H9 (cell line): Measurements from ENCODE around the gene PTPRK. TPM values are rescaled to one million over a fixed set of nuclear protein-coding genes. Genes with fewer than 3 reads are reported as not detected.

Source experiments
- DNase-seq: peaks from one replicate; pipeline ENCODE4 v3.0.0-alpha.2; 2017
- H2AFZ ChIP-seq: one replicate; pipeline ENCODE4 v1.6.1; 2013; ENCODE audit warnings: mild to moderate bottlenecking, low read length, control low read depth, moderate library complexity
- H2AK5ac ChIP-seq: 2 replicates; pipeline ENCODE4 v1.6.1; 2013; ENCODE audit warnings: low read length, control low read depth, mixed read lengths; ENCODE audit not compliant: insufficient read length
- H2BK120ac ChIP-seq: one replicate; pipeline ENCODE4 v1.6.1; 2013; ENCODE audit warnings: low read depth, mild to moderate bottlenecking, low read length, control low read depth, inconsistent platforms; ENCODE audit not compliant: poor library complexity, severe bottlenecking
- H2BK12ac ChIP-seq: 2 replicates; pipeline ENCODE4 v1.6.1; 2013; ENCODE audit warnings: low read length, control low read depth, mixed read lengths, low read depth; ENCODE audit not compliant: insufficient read length
- H2BK15ac ChIP-seq: 2 replicates; pipeline ENCODE4 v1.6.1; 2013; ENCODE audit warnings: low read depth, low read length, control low read depth
- H2BK20ac ChIP-seq: one replicate; pipeline ENCODE4 v1.6.1; 2013; ENCODE audit warnings: low read depth, mild to moderate bottlenecking, low read length, control low read depth, inconsistent platforms; ENCODE audit not compliant: poor library complexity, severe bottlenecking
- H2BK5ac ChIP-seq: 2 replicates; pipeline ENCODE4 v1.6.1; 2013; ENCODE audit warnings: low read length, control low read depth, mixed read lengths; ENCODE audit not compliant: insufficient read length
- H3K14ac ChIP-seq: 2 replicates; pipeline ENCODE4 v1.6.1; 2013; ENCODE audit warnings: low read length, control low read depth; ENCODE audit not compliant: insufficient read depth
- H3K18ac ChIP-seq: 2 replicates; pipeline ENCODE4 v1.6.1; 2013; ENCODE audit warnings: low read depth, mild to moderate bottlenecking, mixed read lengths, low read length, control low read depth; ENCODE audit not compliant: insufficient read length
- H3K23ac ChIP-seq: 2 replicates; pipeline ENCODE4 v1.6.1; 2013; ENCODE audit warnings: low read length, control low read depth, mixed read lengths, low read depth; ENCODE audit not compliant: insufficient read length
- H3K23me2 ChIP-seq: 2 replicates; pipeline ENCODE4 v1.6.1; 2013; ENCODE audit warnings: low read depth, mild to moderate bottlenecking, mixed read lengths, low read length, control low read depth; ENCODE audit not compliant: insufficient read length, poor library complexity, severe bottlenecking
- H3K27ac ChIP-seq: 2 replicates; pipeline ENCODE4 v1.5.1; 2013; ENCODE audit warnings: low read length, control low read depth, mixed read lengths, low read depth; ENCODE audit not compliant: insufficient read length
- H3K27me3 ChIP-seq: 2 replicates; pipeline ENCODE4 v1.6.1; 2013; ENCODE audit warnings: low read length, control low read depth, inconsistent platforms; ENCODE audit not compliant: insufficient read depth
- H3K4ac ChIP-seq: 2 replicates; pipeline ENCODE4 v1.6.1; 2013; ENCODE audit warnings: low read depth, mild to moderate bottlenecking, control low read depth, inconsistent platforms, low read length, moderate library complexity
- H3K4me1 ChIP-seq: 2 replicates; pipeline ENCODE4 v1.6.1; 2013; ENCODE audit warnings: low read length, control low read depth, inconsistent platforms; ENCODE audit not compliant: insufficient read depth
- H3K4me2 ChIP-seq: 2 replicates; pipeline ENCODE4 v1.6.1; 2013; ENCODE audit warnings: low read length, control low read depth, mixed read lengths; ENCODE audit not compliant: insufficient read length, insufficient read depth
- H3K56ac ChIP-seq: 2 replicates; pipeline ENCODE4 v1.6.1; 2013; ENCODE audit warnings: low read depth, mild to moderate bottlenecking, mixed read lengths, low read length, control low read depth; ENCODE audit not compliant: insufficient read length
- H3K79me1 ChIP-seq: 2 replicates; pipeline ENCODE4 v1.6.1; 2013; ENCODE audit warnings: low read depth, mild to moderate bottlenecking, moderate library complexity, low read length, control low read depth, inconsistent platforms; ENCODE audit not compliant: insufficient read depth, poor library complexity, severe bottlenecking
- H3K79me2 ChIP-seq: 2 replicates; pipeline ENCODE4 v1.6.1; 2013; ENCODE audit warnings: low read length, control low read depth, inconsistent platforms; ENCODE audit not compliant: insufficient read depth
- H3K9ac ChIP-seq: 2 replicates; pipeline ENCODE4 v1.6.1; 2013; ENCODE audit warnings: low read length, control low read depth, mixed read lengths; ENCODE audit not compliant: insufficient read length; ENCODE audit errors: extremely low read depth
- H3K9me3 ChIP-seq: one replicate; pipeline ENCODE4 v1.6.1; 2013; ENCODE audit warnings: low read depth, low read length, inconsistent platforms; ENCODE audit not compliant: control insufficient read depth
- H3T11ph ChIP-seq: one replicate; pipeline ENCODE4 v1.6.1; 2013; ENCODE audit warnings: mild to moderate bottlenecking, low read length, control low read depth, inconsistent platforms
- H4K20me1 ChIP-seq: one replicate; pipeline ENCODE4 v1.6.1; 2013; ENCODE audit not compliant: control insufficient read depth, insufficient read length, insufficient read depth
- H4K5ac ChIP-seq: 2 replicates; pipeline ENCODE4 v1.6.1; 2013; ENCODE audit warnings: low read depth, mild to moderate bottlenecking, mixed read lengths, low read length, control low read depth; ENCODE audit not compliant: insufficient read length
- H4K8ac ChIP-seq: replicated peaks from 2 replicates; pipeline ENCODE4 v1.6.1; 2013; ENCODE audit warnings: low read length, control low read depth, mixed read lengths, low read depth; ENCODE audit not compliant: insufficient read length
- H4K91ac ChIP-seq: 2 replicates; pipeline ENCODE4 v1.6.1; 2013; ENCODE audit warnings: low read depth, mild to moderate bottlenecking, moderate library complexity, mixed read lengths, low read length, control low read depth; ENCODE audit not compliant: insufficient read length
- H3K27ac Mint-ChIP-seq, 3 experiments: 2 replicates in 2 of 3; 3 replicates in 1 of 3; pipeline ENCODE4 v1.8.0; 2020 to 2021; ENCODE audit warnings: mixed read lengths in 3 of 3, mild to moderate bottlenecking in 1 of 3, moderate library complexity in 1 of 3
- H3K27me3 Mint-ChIP-seq: 2 replicates; pipeline ENCODE4 v1.8.0; 2021; ENCODE audit warnings: low read depth, mild to moderate bottlenecking, moderate library complexity, mixed read lengths
- H3K36me3 Mint-ChIP-seq, 3 experiments: 2 replicates in 2 of 3; 3 replicates in 1 of 3; pipeline ENCODE4 v1.8.0; 2020 to 2021; ENCODE audit warnings: low read depth in 3 of 3, mixed read lengths in 3 of 3; ENCODE audit not compliant: insufficient read depth in 1 of 3
- H3K4me1 Mint-ChIP-seq, 2 experiments: 2 replicates each; pipeline ENCODE4 v1.8.0; 2020; ENCODE audit warnings: mixed read lengths in 2 of 2
- H3K4me3 Mint-ChIP-seq, 2 experiments: 2 replicates in 1 of 2; 3 replicates in 1 of 2; pipeline ENCODE4 v1.8.0; 2020 to 2021; ENCODE audit warnings: mild to moderate bottlenecking in 2 of 2, mixed read lengths in 2 of 2, moderate library complexity in 1 of 2
- H3K9me3 Mint-ChIP-seq, 2 experiments: 2 replicates in 1 of 2; 3 replicates in 1 of 2; pipeline ENCODE4 v1.8.0; 2020; ENCODE audit warnings: mild to moderate bottlenecking in 2 of 2, mixed read lengths in 2 of 2, moderate library complexity in 1 of 2
- CTCF ChIP-seq: fragments of 200-600 bp; sonication (generic); conservative IDR thresholded peaks from 3 replicates; pipeline ENCODE4 v1.8.0; 2021; ENCODE audit warnings: antibody characterized with exemption, mild to moderate bottlenecking
- WGBS: extraction: QIAGEN DNeasy Blood & Tissue Kit; methylation state at CpG from one replicate; pipeline ENCODE4 v1.1.7; 2013; ENCODE audit warnings: missing lambda C conversion rate, low lambda C conversion rate, mixed read lengths; ENCODE audit not compliant: insufficient read length; ENCODE audit errors: extremely low coverage; 5-methylcytosine and 5-hydroxymethylcytosine counted together
- total RNA-seq: library from RNA; stranded (reverse); gene quantifications from 2 replicates; pipeline ENCODE4 v1.2.1, GENCODE V29; 2021

PTPRK gene
- total RNA-seq, 1 experiment from 2014 or later, result 47.9 TPM

GRCh38 chr6:128363020-128363813, 157.2 kb downstream of the PTPRK start:
- no peaks in the 10 kb centered on the region for H3K27me3 Mint-ChIP-seq

More at GRCh38 chr6:128363020-128363813, 157.2 kb downstream of the PTPRK start:
- Histone ChIP-seq H4K91ac (no peak overlapping the region), H3K4me1 (no peaks in the 10 kb centered on the region; the same call in 1 of the 2 replicates), H3K27ac (no peak overlapping the region), H2BK12ac (no peak overlapping the region), H2BK120ac (no peak overlapping the region), H3K23me2 (no peaks in the 10 kb centered on the region), H3K18ac (no peak overlapping the region), H3K9me3 (no peaks in the 10 kb centered on the region), H3K4ac (no peak overlapping the region), H2BK5ac (no peak overlapping the region), H3K79me2 (peaks cover 2% of the 10 kb centered on the region; the same call in 1 of the 2 replicates), H3K56ac (no peak overlapping the region), H3K27me3 (no peaks in the 10 kb centered on the region), H2AK5ac (no peak overlapping the region), H3K14ac (no peak overlapping the region), H2BK15ac (no peak overlapping the region), H2BK20ac (no peak overlapping the region), H3K79me1 (no peaks in the 10 kb centered on the region), H2AFZ (no peak overlapping the region), H3K4me2 (no peak overlapping the region), H4K5ac (no peak overlapping the region), H3K9ac (no peak overlapping the region), H3K23ac (no peak overlapping the region), H4K8ac (no peak overlapping the region), H4K20me1 (no peaks in the 10 kb centered on the region), H3T11ph (no peak overlapping the region)
- no peak for TF ChIP-seq CTCF
- no peak for DNase-seq
- peaks cover 0 to 5% (median 0%) of the 10 kb centered on the region in 3 experiments; a peak in 3 of 7 replicates for H3K36me3 Mint-ChIP-seq
- no peak overlapping the region for H3K4me3 Mint-ChIP-seq
- WGBS, result no CpG with 5 or more reads among the region's 1 CpG
- H3K9me3 Mint-ChIP-seq, result 0 out of 5 replicates have a peak, but pooled peaks cover 0 to 3% of the 10 kb centered on the region in 2 experiments
- peak overlapping the region in 1 of 3 experiments; percentile 0; a peak in 1 of 7 replicates for H3K27ac Mint-ChIP-seq
- H3K4me1 Mint-ChIP-seq, result peaks cover 2 to 5% of the 10 kb centered on the region in 2 experiments; a peak in 2 of 4 replicates
